H9 (cell line): ENCODE results near the gene DXO. TPM values are rescaled to one million over a fixed set of nuclear protein-coding genes. Genes with fewer than 3 reads are reported as not detected.

Source experiments
- DNase-seq: peaks from one replicate; pipeline ENCODE4 v3.0.0-alpha.2; 2017
- H2AFZ ChIP-seq: one replicate; pipeline ENCODE4 v1.6.1; 2013; ENCODE audit warnings: mild to moderate bottlenecking, low read length, control low read depth, moderate library complexity
- H2AK5ac ChIP-seq: 2 replicates; pipeline ENCODE4 v1.6.1; 2013; ENCODE audit warnings: low read length, control low read depth, mixed read lengths; ENCODE audit not compliant: insufficient read length
- H2BK120ac ChIP-seq: one replicate; pipeline ENCODE4 v1.6.1; 2013; ENCODE audit warnings: low read depth, mild to moderate bottlenecking, low read length, control low read depth, inconsistent platforms; ENCODE audit not compliant: poor library complexity, severe bottlenecking
- H2BK12ac ChIP-seq: 2 replicates; pipeline ENCODE4 v1.6.1; 2013; ENCODE audit warnings: low read length, control low read depth, mixed read lengths, low read depth; ENCODE audit not compliant: insufficient read length
- H2BK15ac ChIP-seq: 2 replicates; pipeline ENCODE4 v1.6.1; 2013; ENCODE audit warnings: low read depth, low read length, control low read depth
- H2BK20ac ChIP-seq: one replicate; pipeline ENCODE4 v1.6.1; 2013; ENCODE audit warnings: low read depth, mild to moderate bottlenecking, low read length, control low read depth, inconsistent platforms; ENCODE audit not compliant: poor library complexity, severe bottlenecking
- H2BK5ac ChIP-seq: 2 replicates; pipeline ENCODE4 v1.6.1; 2013; ENCODE audit warnings: low read length, control low read depth, mixed read lengths; ENCODE audit not compliant: insufficient read length
- H3K14ac ChIP-seq: 2 replicates; pipeline ENCODE4 v1.6.1; 2013; ENCODE audit warnings: low read length, control low read depth; ENCODE audit not compliant: insufficient read depth
- H3K18ac ChIP-seq: 2 replicates; pipeline ENCODE4 v1.6.1; 2013; ENCODE audit warnings: low read depth, mild to moderate bottlenecking, mixed read lengths, low read length, control low read depth; ENCODE audit not compliant: insufficient read length
- H3K23ac ChIP-seq: 2 replicates; pipeline ENCODE4 v1.6.1; 2013; ENCODE audit warnings: low read length, control low read depth, mixed read lengths, low read depth; ENCODE audit not compliant: insufficient read length
- H3K23me2 ChIP-seq: 2 replicates; pipeline ENCODE4 v1.6.1; 2013; ENCODE audit warnings: low read depth, mild to moderate bottlenecking, mixed read lengths, low read length, control low read depth; ENCODE audit not compliant: insufficient read length, poor library complexity, severe bottlenecking
- H3K27ac ChIP-seq: 2 replicates; pipeline ENCODE4 v1.5.1; 2013; ENCODE audit warnings: low read length, control low read depth, mixed read lengths, low read depth; ENCODE audit not compliant: insufficient read length
- H3K27me3 ChIP-seq: 2 replicates; pipeline ENCODE4 v1.6.1; 2013; ENCODE audit warnings: low read length, control low read depth, inconsistent platforms; ENCODE audit not compliant: insufficient read depth
- H3K4ac ChIP-seq: 2 replicates; pipeline ENCODE4 v1.6.1; 2013; ENCODE audit warnings: low read depth, mild to moderate bottlenecking, control low read depth, inconsistent platforms, low read length, moderate library complexity
- H3K4me1 ChIP-seq: 2 replicates; pipeline ENCODE4 v1.6.1; 2013; ENCODE audit warnings: low read length, control low read depth, inconsistent platforms; ENCODE audit not compliant: insufficient read depth
- H3K4me2 ChIP-seq: 2 replicates; pipeline ENCODE4 v1.6.1; 2013; ENCODE audit warnings: low read length, control low read depth, mixed read lengths; ENCODE audit not compliant: insufficient read length, insufficient read depth
- H3K56ac ChIP-seq: 2 replicates; pipeline ENCODE4 v1.6.1; 2013; ENCODE audit warnings: low read depth, mild to moderate bottlenecking, mixed read lengths, low read length, control low read depth; ENCODE audit not compliant: insufficient read length
- H3K79me1 ChIP-seq: 2 replicates; pipeline ENCODE4 v1.6.1; 2013; ENCODE audit warnings: low read depth, mild to moderate bottlenecking, moderate library complexity, low read length, control low read depth, inconsistent platforms; ENCODE audit not compliant: insufficient read depth, poor library complexity, severe bottlenecking
- H3K79me2 ChIP-seq: 2 replicates; pipeline ENCODE4 v1.6.1; 2013; ENCODE audit warnings: low read length, control low read depth, inconsistent platforms; ENCODE audit not compliant: insufficient read depth
- H3K9ac ChIP-seq: 2 replicates; pipeline ENCODE4 v1.6.1; 2013; ENCODE audit warnings: low read length, control low read depth, mixed read lengths; ENCODE audit not compliant: insufficient read length; ENCODE audit errors: extremely low read depth
- H3K9me3 ChIP-seq: one replicate; pipeline ENCODE4 v1.6.1; 2013; ENCODE audit warnings: low read depth, low read length, inconsistent platforms; ENCODE audit not compliant: control insufficient read depth
- H3T11ph ChIP-seq: one replicate; pipeline ENCODE4 v1.6.1; 2013; ENCODE audit warnings: mild to moderate bottlenecking, low read length, control low read depth, inconsistent platforms
- H4K20me1 ChIP-seq: one replicate; pipeline ENCODE4 v1.6.1; 2013; ENCODE audit not compliant: control insufficient read depth, insufficient read length, insufficient read depth
- H4K5ac ChIP-seq: 2 replicates; pipeline ENCODE4 v1.6.1; 2013; ENCODE audit warnings: low read depth, mild to moderate bottlenecking, mixed read lengths, low read length, control low read depth; ENCODE audit not compliant: insufficient read length
- H4K8ac ChIP-seq: replicated peaks from 2 replicates; pipeline ENCODE4 v1.6.1; 2013; ENCODE audit warnings: low read length, control low read depth, mixed read lengths, low read depth; ENCODE audit not compliant: insufficient read length
- H4K91ac ChIP-seq: 2 replicates; pipeline ENCODE4 v1.6.1; 2013; ENCODE audit warnings: low read depth, mild to moderate bottlenecking, moderate library complexity, mixed read lengths, low read length, control low read depth; ENCODE audit not compliant: insufficient read length
- H3K27ac Mint-ChIP-seq, 3 experiments: 2 replicates in 2 of 3; 3 replicates in 1 of 3; pipeline ENCODE4 v1.8.0; 2020 to 2021; ENCODE audit warnings: mixed read lengths in 3 of 3, mild to moderate bottlenecking in 1 of 3, moderate library complexity in 1 of 3
- H3K27me3 Mint-ChIP-seq: 2 replicates; pipeline ENCODE4 v1.8.0; 2021; ENCODE audit warnings: low read depth, mild to moderate bottlenecking, moderate library complexity, mixed read lengths
- H3K36me3 Mint-ChIP-seq, 3 experiments: 2 replicates in 2 of 3; 3 replicates in 1 of 3; pipeline ENCODE4 v1.8.0; 2020 to 2021; ENCODE audit warnings: low read depth in 3 of 3, mixed read lengths in 3 of 3; ENCODE audit not compliant: insufficient read depth in 1 of 3
- H3K4me1 Mint-ChIP-seq, 2 experiments: 2 replicates each; pipeline ENCODE4 v1.8.0; 2020; ENCODE audit warnings: mixed read lengths in 2 of 2
- H3K4me3 Mint-ChIP-seq, 2 experiments: 2 replicates in 1 of 2; 3 replicates in 1 of 2; pipeline ENCODE4 v1.8.0; 2020 to 2021; ENCODE audit warnings: mild to moderate bottlenecking in 2 of 2, mixed read lengths in 2 of 2, moderate library complexity in 1 of 2
- H3K9me3 Mint-ChIP-seq, 2 experiments: 2 replicates in 1 of 2; 3 replicates in 1 of 2; pipeline ENCODE4 v1.8.0; 2020; ENCODE audit warnings: mild to moderate bottlenecking in 2 of 2, mixed read lengths in 2 of 2, moderate library complexity in 1 of 2
- CTCF ChIP-seq: fragments of 200-600 bp; sonication (generic); conservative IDR thresholded peaks from 3 replicates; pipeline ENCODE4 v1.8.0; 2021; ENCODE audit warnings: antibody characterized with exemption, mild to moderate bottlenecking
- WGBS: extraction: QIAGEN DNeasy Blood & Tissue Kit; methylation state at CpG from one replicate; pipeline ENCODE4 v1.1.7; 2013; ENCODE audit warnings: missing lambda C conversion rate, low lambda C conversion rate, mixed read lengths; ENCODE audit not compliant: insufficient read length; ENCODE audit errors: extremely low coverage; 5-methylcytosine and 5-hydroxymethylcytosine counted together
- total RNA-seq: library from RNA; stranded (reverse); gene quantifications from 2 replicates; pipeline ENCODE4 v1.2.1, GENCODE V29; 2021

Gene DXO
- total RNA-seq, 1 experiment from 2014 or later: 21.6 TPM

GRCh38 chr6:31949926-31950548, 21.9 kb downstream of the DXO start:
- no peaks in the 10 kb centered on the region for H3K79me1 ChIP-seq
- H3K36me3 Mint-ChIP-seq: peaks cover 14 to 48% (median 33%) of the 10 kb centered on the region in 3 experiments; a peak in 6 of 7 replicates
- H3K4me1 ChIP-seq: no peaks in the 10 kb centered on the region
- no peak overlapping the region for H2BK120ac ChIP-seq
- H2BK20ac ChIP-seq: no peak overlapping the region
- no peaks in the 10 kb centered on the region for H3K9me3 Mint-ChIP-seq
- no peak overlapping the region for H3K4ac ChIP-seq
- WGBS: no CpG with 5 or more reads among the region's 7 CpGs
- H3K23ac ChIP-seq: no peak overlapping the region
- no peak for DNase-seq
- H4K20me1 ChIP-seq: peaks cover 2% of the 10 kb centered on the region
- no peak overlapping the region for H4K5ac ChIP-seq
- H3K27me3 ChIP-seq: no peaks in the 10 kb centered on the region
- no peak overlapping the region for H3K27ac ChIP-seq
- no peak for TF ChIP-seq CTCF
- H2AK5ac ChIP-seq: no peak overlapping the region
- no peaks in the 10 kb centered on the region for H3K23me2 ChIP-seq
- no peak overlapping the region for H3K14ac ChIP-seq
- peaks cover 34% of the 10 kb centered on the region for H3K27me3 Mint-ChIP-seq
- H3K27ac Mint-ChIP-seq: peak overlapping the region in 1 of 3 experiments; percentile 24; a peak in 1 of 7 replicates
- H3K4me1 Mint-ChIP-seq: peaks cover 5 to 8% of the 10 kb centered on the region in 2 experiments; a peak in 3 of 4 replicates
- no peak overlapping the region for H2BK15ac ChIP-seq
- H3K18ac ChIP-seq: no peak overlapping the region
- H3K56ac ChIP-seq: no peak overlapping the region
- no peak overlapping the region for H2BK12ac ChIP-seq
- H3K4me2 ChIP-seq: no peak overlapping the region
- no peak overlapping the region for H3T11ph ChIP-seq
- no peak overlapping the region for H2BK5ac ChIP-seq
- H3K4me3 Mint-ChIP-seq: no peak overlapping the region
- no peaks in the 10 kb centered on the region for H3K79me2 ChIP-seq
- no peak overlapping the region for H2AFZ ChIP-seq
- no peak overlapping the region for H4K91ac ChIP-seq
- H4K8ac ChIP-seq: no peak overlapping the region
- no peaks in the 10 kb centered on the region for H3K9me3 ChIP-seq
- no peak overlapping the region for H3K9ac ChIP-seq
